ENCODE results near the gene FRMD5. TPM values are rescaled to one million over a fixed set of nuclear protein-coding genes. Genes with fewer than 3 reads are reported as not detected.

Gene FRMD5
- polyA plus RNA-seq, 2 of the 4 experiments (the other 2 are of a cell fraction), result 2.5 to 3.6 TPM

- TF ChIP-seq JUN (IDR thresholded peaks at IDR 0.05), result no peak
- no peak for TF ChIP-seq BHLHE40 (IDR thresholded peaks at IDR 0.05; ENCODE audit: low read depth, low read length)
- TF ChIP-seq NPAS2 (CRISPR knock-in tag; IDR thresholded peaks at IDR 0.05; ENCODE audit: borderline replicate concordance), result no peak
- no peak for TF ChIP-seq HOXA7 (CRISPR knock-in tag; IDR thresholded peaks at IDR 0.05)
- no peak for TF ChIP-seq CBX8 (IDR thresholded peaks at IDR 0.05)
- no peak for TF ChIP-seq PHF8 (IDR thresholded peaks at IDR 0.05; ENCODE audit: borderline replicate concordance, low read depth)
- no peak for TF ChIP-seq FOXS1 (CRISPR knock-in tag; IDR thresholded peaks at IDR 0.05)
- TF ChIP-seq HOXB5 (CRISPR knock-in tag; IDR thresholded peaks at IDR 0.05), result no peak
These were observed 97.5 kb downstream of the FRMD5 start (continued) for GRCh38 chr15:44097552-44097951.

- FAIRE-seq (no peak), ATAC-seq (no peak), DNase-seq (ENCODE audit: low read depth in 1 of 2, low spot score in 1 of 2) (no peak)
- TF ChIP-seq CTCF (IDR thresholded peaks at IDR 0.05) (no peak), BHLHE40 (IDR thresholded peaks at IDR 0.05; ENCODE audit: low read depth, low read length) (no peak)
- peak overlapping the region in 1 of 2 experiments; percentile 39; a peak in 1 of 6 replicates for H3K27ac ChIP-seq
- ChIA-PET POLR2A (no interaction called here), CTCF (no interaction called here)
- H3K4me1 ChIP-seq, result peaks cover 46% of the 10 kb centered on the region
- 96% methylated on average over 3 of the region's 3 CpGs for WGBS (ENCODE audit: missing lambda C conversion rate)
- no peak overlapping the region for H3K4me3 ChIP-seq
- no peaks in the 10 kb centered on the region for H3K9me3 ChIP-seq
- 0 out of 3 replicates have a peak overlapping the region, but pooled peaks have one; percentile 21 for H3K4me2 ChIP-seq
These were observed 98.5 kb downstream of the FRMD5 start for GRCh38 chr15:44096596-44096995.

- Histone ChIP-seq H3K4me2 (no peak overlapping the region), H3K4me3 (no peak overlapping the region), H3K9me3 (no peaks in the 10 kb centered on the region), H3K27ac (peak overlapping the region in 1 of 2 experiments; percentile 43; a peak in 2 of 6 replicates), H3K4me1 (peaks cover 41% of the 10 kb centered on the region)
- TF ChIP-seq FOXS1 (CRISPR knock-in tag; IDR thresholded peaks at IDR 0.05) (no peak), ZFP36 (IDR thresholded peaks at IDR 0.05; ENCODE audit: borderline replicate concordance, partially characterized antibody) (no peak), MYC (IDR thresholded peaks at IDR 0.05; ENCODE audit: borderline replicate concordance, low read length) (no peak), BCL3 (IDR thresholded peaks at IDR 0.05) (no peak), KDM1A (IDR thresholded peaks at IDR 0.05; ENCODE audit: low read depth) (no peak), SREBF2 (IDR thresholded peaks at IDR 0.05) (no peak), PBX3 (IDR thresholded peaks at IDR 0.05) (no peak), CHD2 (IDR thresholded peaks at IDR 0.05; ENCODE audit: low read length, partially characterized antibody) (no peak), USF2 (IDR thresholded peaks at IDR 0.05) (no peak), E2F6 (IDR thresholded peaks at IDR 0.05; ENCODE audit: borderline replicate concordance, low read depth) (no peak), NFE2L2 (conservative IDR thresholded peaks at IDR 0.05; ENCODE audit: low read length) (no peak)
- 15% methylated on average over 3 of the region's 3 CpGs for WGBS (ENCODE audit: missing lambda C conversion rate)
- ATAC-seq, result no peak
- ChIA-PET CTCF (interaction anchor here (0.6 to 1.2 kb wide), 4 partner anchors 10 to 61 kb away, joined by 3 read pairs; no protein-coding TSS in a partner anchor), POLR2A (no interaction called here)
- no peak for DNase-seq (ENCODE audit: low read depth in 1 of 2, low spot score in 1 of 2)
- no peak for FAIRE-seq
These were observed 100.3 kb downstream of the FRMD5 start for GRCh38 chr15:44094781-44095180.
